Retinal pigment epithelial cell (primary cell): ENCODE data around the gene INPPL1.

Experiments
- DNase-seq: peaks from one replicate; pipeline ENCODE4 v3.0.0-alpha.2; 2010; ENCODE audit warnings: low read depth
- H3K4me3 ChIP-seq: 2 replicates; pipeline ENCODE4 v1.5.1; 2011; ENCODE audit warnings: mild to moderate bottlenecking, low read length, control low read depth, moderate library complexity
- TF ChIP-seq, protein P1 (sequence below): conservative IDR thresholded peaks from 2 replicates; pipeline ENCODE4 v1.5.1; 2011; ENCODE audit warnings: low read depth, low read length, control low read depth, inconsistent platforms

INPPL1 gene

DNA sequence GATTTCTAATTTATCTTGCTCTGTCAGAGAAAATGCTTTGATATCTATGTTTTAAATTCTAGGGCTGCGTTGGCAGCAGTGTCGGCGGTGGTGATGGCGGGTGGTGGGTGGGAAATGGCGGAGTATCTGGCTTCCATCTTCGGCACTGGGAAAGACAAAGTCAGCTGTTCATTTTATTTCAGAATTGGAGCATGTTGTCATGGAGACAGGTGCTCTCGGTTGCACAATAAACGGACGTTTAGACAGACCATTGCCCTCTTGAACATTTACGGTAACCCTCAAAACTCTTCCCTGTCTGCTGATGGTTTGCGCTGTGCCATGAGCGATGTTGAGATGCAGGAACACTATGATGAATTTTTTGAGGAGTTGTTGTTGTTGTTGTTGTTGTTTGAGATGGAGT, 55.5 kb downstream of the INPPL1 start:
- H3K4me3 ChIP-seq: no peak overlapping the region
- TF ChIP-seq, protein P1, sequence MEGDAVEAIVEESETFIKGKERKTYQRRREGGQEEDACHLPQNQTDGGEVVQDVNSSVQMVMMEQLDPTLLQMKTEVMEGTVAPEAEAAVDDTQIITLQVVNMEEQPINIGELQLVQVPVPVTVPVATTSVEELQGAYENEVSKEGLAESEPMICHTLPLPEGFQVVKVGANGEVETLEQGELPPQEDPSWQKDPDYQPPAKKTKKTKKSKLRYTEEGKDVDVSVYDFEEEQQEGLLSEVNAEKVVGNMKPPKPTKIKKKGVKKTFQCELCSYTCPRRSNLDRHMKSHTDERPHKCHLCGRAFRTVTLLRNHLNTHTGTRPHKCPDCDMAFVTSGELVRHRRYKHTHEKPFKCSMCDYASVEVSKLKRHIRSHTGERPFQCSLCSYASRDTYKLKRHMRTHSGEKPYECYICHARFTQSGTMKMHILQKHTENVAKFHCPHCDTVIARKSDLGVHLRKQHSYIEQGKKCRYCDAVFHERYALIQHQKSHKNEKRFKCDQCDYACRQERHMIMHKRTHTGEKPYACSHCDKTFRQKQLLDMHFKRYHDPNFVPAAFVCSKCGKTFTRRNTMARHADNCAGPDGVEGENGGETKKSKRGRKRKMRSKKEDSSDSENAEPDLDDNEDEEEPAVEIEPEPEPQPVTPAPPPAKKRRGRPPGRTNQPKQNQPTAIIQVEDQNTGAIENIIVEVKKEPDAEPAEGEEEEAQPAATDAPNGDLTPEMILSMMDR: no peak
- DNase-seq: no peak

DNA sequence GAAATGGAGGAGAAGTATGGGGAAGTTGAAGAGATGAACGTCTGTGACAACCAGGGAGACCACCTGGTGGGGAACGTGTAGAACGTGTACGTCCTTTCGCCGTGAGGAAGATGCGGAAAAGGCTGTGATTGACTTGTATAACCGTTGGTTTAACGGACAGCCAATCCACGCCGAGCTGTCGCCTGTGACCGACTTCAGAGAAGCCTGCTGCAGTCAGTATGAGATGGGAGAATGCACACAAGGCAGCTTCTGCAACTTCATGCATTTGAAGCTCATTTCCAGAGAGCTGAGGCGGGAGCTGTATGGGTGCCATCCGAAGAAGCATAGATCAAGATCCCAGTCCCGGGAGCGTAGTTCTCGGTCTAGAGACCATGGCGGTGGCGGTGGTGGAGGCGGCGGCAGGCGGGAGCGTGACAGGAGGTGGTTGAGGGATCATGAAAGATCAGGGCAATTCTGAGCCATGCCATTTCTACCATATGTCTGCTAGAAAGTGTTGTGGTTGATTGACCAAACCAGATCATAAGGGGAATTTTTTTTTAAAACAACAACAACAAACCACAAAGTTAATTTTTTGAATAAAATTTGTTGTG, 56.3 kb downstream of the INPPL1 start:
- no peak overlapping the region for H3K4me3 ChIP-seq
- TF ChIP-seq, protein P1: no peak
- no peak for DNase-seq

DNA sequence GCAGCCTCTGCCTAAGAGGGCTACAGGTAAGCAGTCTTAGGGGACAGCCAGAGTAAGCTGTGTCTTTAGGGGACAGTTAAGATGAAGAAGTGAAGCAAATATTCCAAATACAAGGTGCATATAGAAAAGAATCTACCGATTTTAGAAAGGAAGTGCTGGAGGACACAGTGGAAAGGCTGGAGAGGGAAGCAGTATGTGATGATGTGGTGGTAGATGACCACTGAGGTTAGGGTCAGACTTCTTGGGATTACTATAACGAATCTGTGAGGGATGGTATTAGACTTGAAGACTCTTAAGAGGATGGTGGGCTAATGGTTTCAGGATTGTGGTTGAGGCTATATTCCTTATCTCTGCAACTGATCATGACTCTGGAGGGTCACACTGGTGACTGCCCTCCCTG, 59.4 kb downstream of the INPPL1 start:
- H3K4me3 ChIP-seq: no peak overlapping the region
- TF ChIP-seq, protein P1: no peak
- DNase-seq: no peak

DNA sequence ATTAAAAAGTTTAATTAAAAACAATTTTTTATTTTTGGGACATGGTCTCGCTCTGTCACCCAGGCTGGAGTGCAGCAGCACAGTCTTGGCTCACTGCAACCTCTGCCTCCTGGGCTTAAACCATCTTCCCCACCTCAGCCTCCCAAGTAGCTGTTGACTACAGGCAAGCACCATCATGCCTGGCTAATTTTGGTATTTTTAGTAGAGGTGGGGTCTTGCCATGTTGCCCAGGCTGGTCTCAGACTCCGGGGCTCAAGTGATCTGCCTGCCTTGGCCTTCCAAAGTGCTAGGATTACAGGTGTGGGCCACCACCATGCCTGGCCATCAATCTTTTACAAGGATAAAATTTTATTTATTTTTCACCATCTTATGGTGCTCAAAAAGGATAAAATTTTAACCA, 62.7 kb downstream of the INPPL1 start:
- TF ChIP-seq, protein P1: no peak
- no peak overlapping the region for H3K4me3 ChIP-seq
- no peak for DNase-seq
